Uterus (tissue), 2 donors: Measurements from ENCODE around the gene PLPP2.

Source experiments
- CTCF ChIP-seq, 4 experiments: fragments of 200-600 bp in 2 of 4; fragments of 450-650 bp in 2 of 4; sonication (generic) in 2 of 4; IDR thresholded peaks; one replicate each; pipeline ENCODE4 v1.5.1; 2016 to 2019; ENCODE audit warnings: antibody characterized with exemption in 4 of 4, mild to moderate bottlenecking in 2 of 4, moderate library complexity in 1 of 4
- POLR2A ChIP-seq, 2 donors: fragments of 450-650 bp; IDR thresholded peaks; one replicate each; pipeline ENCODE4 v1.6.1; 2016; ENCODE audit warnings: antibody characterized with exemption in 2 of 2, mild to moderate bottlenecking in 1 of 2, moderate library complexity in 1 of 2

GRCh38 chr19:335486-336066, 44.4 kb upstream of the PLPP2 start:
- no peak for TF ChIP-seq CTCF (IDR thresholded peaks at IDR 0.05)
- no peak for TF ChIP-seq POLR2A (IDR thresholded peaks at IDR 0.05)
